ENCODE data around the gene ESYT3. TPM values are rescaled to one million over a fixed set of nuclear protein-coding genes. Genes with fewer than 3 reads are reported as not detected.

ESYT3 gene
- total RNA-seq, 1 experiment from 2014 or later = 7.6 TPM

GRCh38 chr3:138397983-138398382, 36.4 kb upstream of the ESYT3 start:
- no peaks in the 10 kb centered on the region for H3K36me3 Mint-ChIP-seq (ENCODE audit: insufficient read depth, unreplicated experiment)
- POLR2A ChIA-PET = no interaction called here
- CTCF ChIA-PET = no interaction called here
- H3K9me3 Mint-ChIP-seq (ENCODE audit: unreplicated experiment) = no peaks in the 10 kb centered on the region
- Histone ChIP-seq H3K4me3 (ENCODE audit: low read depth, low read length) (no peak overlapping the region), H3K27me3 (replicated peaks; ENCODE audit: control insufficient read depth, insufficient read depth, low read length) (no peaks in the 10 kb centered on the region), H3K4me1 (peaks cover 30% of the 10 kb centered on the region), H3K36me3 (ENCODE audit: control insufficient read depth, insufficient read depth, low read length) (no peaks in the 10 kb centered on the region), H3K9me3 (no peaks in the 10 kb centered on the region)
- TF ChIP-seq CTCF (IDR thresholded peaks at IDR 0.05; ENCODE audit: insufficient read depth in 1 of 2, low read depth in 1 of 2, low read length in 1 of 2, severe bottlenecking in 1 of 2, unreplicated experiment in 1 of 2) = no peak
- DNase-seq = no peak
- H3K27ac Mint-ChIP-seq (ENCODE audit: unreplicated experiment) = no peak overlapping the region
- intact Hi-C loops (cut with micrococcal nuclease; ENCODE audit: unreplicated experiment) = loop anchor here (2.0 kb wide), 4 partner anchors 19 to 63 kb away; partner anchors contain the start of genes ESYT3 and MRAS
- H3K4me1 Mint-ChIP-seq (ENCODE audit: low read depth, unreplicated experiment) = peaks cover 32% of the 10 kb centered on the region
- no peak overlapping the region for H3K4me3 Mint-ChIP-seq (ENCODE audit: unreplicated experiment)
- BruUV-seq (replicated peaks) = no TSS peak
- H3K27me3 Mint-ChIP-seq (ENCODE audit: insufficient read depth, unreplicated experiment) = no peaks in the 10 kb centered on the region

GRCh38 chr3:138398791-138399575, 35.4 kb upstream of the ESYT3 start:
- ChIA-PET POLR2A (interaction anchor here (1.0 kb wide), 1 partner anchor 10 kb away, joined by 4 read pairs; no protein-coding TSS in a partner anchor), CTCF (interaction anchor here (0.8 to 1.9 kb wide), 5 partner anchors 19 to 80 kb away, joined by 4 to 10 read pairs (median 7); partner anchors contain the start of genes ESYT3 and MRAS)
- Histone ChIP-seq H3K27me3 (replicated peaks; ENCODE audit: control insufficient read depth, insufficient read depth, low read length) (no peaks in the 10 kb centered on the region), H3K4me3 (ENCODE audit: low read depth, low read length) (no peak overlapping the region), H3K36me3 (ENCODE audit: control insufficient read depth, insufficient read depth, low read length) (no peaks in the 10 kb centered on the region), H3K4me1 (peaks cover 30% of the 10 kb centered on the region), H3K9me3 (no peaks in the 10 kb centered on the region)
- Mint-ChIP-seq H3K36me3 (ENCODE audit: insufficient read depth, unreplicated experiment) (no peaks in the 10 kb centered on the region), H3K9me3 (ENCODE audit: unreplicated experiment) (no peaks in the 10 kb centered on the region), H3K27ac (ENCODE audit: unreplicated experiment) (peak overlapping the region; percentile 71), H3K4me1 (ENCODE audit: low read depth, unreplicated experiment) (peaks cover 32% of the 10 kb centered on the region), H3K4me3 (ENCODE audit: unreplicated experiment) (peak overlapping the region; percentile 63), H3K27me3 (ENCODE audit: insufficient read depth, unreplicated experiment) (no peaks in the 10 kb centered on the region)
- no peak for TF ChIP-seq CTCF (IDR thresholded peaks at IDR 0.05; ENCODE audit: insufficient read depth in 1 of 2, low read depth in 1 of 2, low read length in 1 of 2, severe bottlenecking in 1 of 2, unreplicated experiment in 1 of 2)
- intact Hi-C loops (cut with micrococcal nuclease; ENCODE audit: unreplicated experiment) = loop anchor here (2.0 kb wide), 4 partner anchors 18 to 64 kb away; partner anchors contain the start of genes ESYT3 and MRAS
- peak; percentile 81 to 83 for DNase-seq
- BruUV-seq (replicated peaks) = no TSS peak

GRCh38 chr3:138399766-138400165, 34.6 kb upstream of the ESYT3 start:
- H3K4me3 Mint-ChIP-seq (ENCODE audit: unreplicated experiment) = peak overlapping the region; percentile 63
- H3K36me3 ChIP-seq (ENCODE audit: control insufficient read depth, insufficient read depth, low read length) = no peaks in the 10 kb centered on the region
- H3K9me3 ChIP-seq = no peaks in the 10 kb centered on the region
- no peaks in the 10 kb centered on the region for H3K36me3 Mint-ChIP-seq (ENCODE audit: insufficient read depth, unreplicated experiment)
- H3K27me3 ChIP-seq (replicated peaks; ENCODE audit: control insufficient read depth, insufficient read depth, low read length) = no peaks in the 10 kb centered on the region
- no peaks in the 10 kb centered on the region for H3K9me3 Mint-ChIP-seq (ENCODE audit: unreplicated experiment)
- H3K27ac Mint-ChIP-seq (ENCODE audit: unreplicated experiment) = peak overlapping the region; percentile 71
- POLR2A ChIA-PET = interaction anchor here (1.0 kb wide), 1 partner anchor 10 kb away, joined by 4 read pairs; no protein-coding TSS in a partner anchor
- no peaks in the 10 kb centered on the region for H3K27me3 Mint-ChIP-seq (ENCODE audit: insufficient read depth, unreplicated experiment)
- H3K4me1 Mint-ChIP-seq (ENCODE audit: low read depth, unreplicated experiment) = peaks cover 32% of the 10 kb centered on the region
- TF ChIP-seq CTCF (IDR thresholded peaks at IDR 0.05; ENCODE audit: insufficient read depth in 1 of 2, low read depth in 1 of 2, low read length in 1 of 2, severe bottlenecking in 1 of 2, unreplicated experiment in 1 of 2) = no peak
- peak; percentile 55 to 69 for DNase-seq
- no TSS peak for BruUV-seq (replicated peaks)
- H3K4me1 ChIP-seq = peaks cover 30% of the 10 kb centered on the region
- H3K4me3 ChIP-seq (ENCODE audit: low read depth, low read length) = no peak overlapping the region
- intact Hi-C loops (cut with micrococcal nuclease; ENCODE audit: unreplicated experiment) = loop anchor here (2.0 kb wide), 4 partner anchors 17 to 65 kb away; partner anchors contain the start of genes ESYT3 and MRAS
- CTCF ChIA-PET = interaction anchor here (0.9 to 1.9 kb wide), 4 partner anchors 18 to 80 kb away, joined by 4 to 10 read pairs (median 6); partner anchors contain the start of genes ESYT3 and MRAS
